ENCODE results near the gene CRIM1. TPM values are rescaled to one million over a fixed set of nuclear protein-coding genes. Genes with fewer than 3 reads are reported as not detected.

The CRIM1 gene
- total RNA-seq, 1 donor from 2014 or later: 103 TPM

- TF ChIP-seq CTCF (IDR thresholded peaks at IDR 0.05; ENCODE audit: insufficient read depth, low read length, poor library complexity, severe bottlenecking): no peak
- Histone ChIP-seq H3K4me3 (ENCODE audit: low read depth, low read length) (no peak overlapping the region), H3K36me3 (ENCODE audit: control insufficient read depth, insufficient read depth, low read length) (no peaks in the 10 kb centered on the region), H3K27me3 (ENCODE audit: control insufficient read depth, insufficient read depth, low read length) (no peaks in the 10 kb centered on the region)
- no peak for DNase-seq (ENCODE audit: low read depth)
Observed at GRCh38 chr2:36577884-36578283, 222.3 kb downstream of the CRIM1 start.

GRCh38 chr2:36578343-36579296, 223.0 kb downstream of the CRIM1 start:
- DNase-seq (ENCODE audit: low read depth): no peak
- no peak overlapping the region for H3K4me3 ChIP-seq (ENCODE audit: low read depth, low read length)
- no peak for TF ChIP-seq CTCF (IDR thresholded peaks at IDR 0.05; ENCODE audit: insufficient read depth, low read length, poor library complexity, severe bottlenecking)
- H3K27me3 ChIP-seq (ENCODE audit: control insufficient read depth, insufficient read depth, low read length): no peaks in the 10 kb centered on the region
- no peaks in the 10 kb centered on the region for H3K36me3 ChIP-seq (ENCODE audit: control insufficient read depth, insufficient read depth, low read length)

- DNase-seq (ENCODE audit: low read depth): no peak
- TF ChIP-seq CTCF (IDR thresholded peaks at IDR 0.05; ENCODE audit: insufficient read depth, low read length, poor library complexity, severe bottlenecking): no peak
- no peaks in the 10 kb centered on the region for H3K27me3 ChIP-seq (ENCODE audit: control insufficient read depth, insufficient read depth, low read length)
- no peaks in the 10 kb centered on the region for H3K36me3 ChIP-seq (ENCODE audit: control insufficient read depth, insufficient read depth, low read length)
- H3K4me3 ChIP-seq (ENCODE audit: low read depth, low read length): no peak overlapping the region
Observed at GRCh38 chr2:36579297-36579664, 223.7 kb downstream of the CRIM1 start.

GRCh38 chr2:36582538-36582937, 227.0 kb downstream of the CRIM1 start:
- no peak for DNase-seq (ENCODE audit: low read depth)
- H3K36me3 ChIP-seq (ENCODE audit: control insufficient read depth, insufficient read depth, low read length): no peaks in the 10 kb centered on the region
- H3K27me3 ChIP-seq (ENCODE audit: control insufficient read depth, insufficient read depth, low read length): no peaks in the 10 kb centered on the region
- TF ChIP-seq CTCF (IDR thresholded peaks at IDR 0.05; ENCODE audit: insufficient read depth, low read length, poor library complexity, severe bottlenecking): no peak
- no peak overlapping the region for H3K4me3 ChIP-seq (ENCODE audit: low read depth, low read length)

- Histone ChIP-seq H3K36me3 (ENCODE audit: control insufficient read depth, insufficient read depth, low read length) (no peaks in the 10 kb centered on the region), H3K27me3 (ENCODE audit: control insufficient read depth, insufficient read depth, low read length) (no peaks in the 10 kb centered on the region), H3K4me3 (ENCODE audit: low read depth, low read length) (no peak overlapping the region)
- no peak for TF ChIP-seq CTCF (IDR thresholded peaks at IDR 0.05; ENCODE audit: insufficient read depth, low read length, poor library complexity, severe bottlenecking)
- no peak for DNase-seq (ENCODE audit: low read depth)
Observed at GRCh38 chr2:36582951-36583350, 227.4 kb downstream of the CRIM1 start.
